Liver (tissue), 3 donors: Measurements from ENCODE around the gene EDEM2.
"Not testable (repeated sequence)": the region's sequence is repeated elsewhere in the genome, so short reads cannot be mapped to it uniquely, and the experiment has no call there.

Source experiments
- JUND ChIP-seq, 2 donors: IDR thresholded peaks; 2 replicates each; pipeline ENCODE4 v1.6.1; 2016; ENCODE audit warnings: antibody characterized with exemption in 2 of 2
- RAD21 ChIP-seq, 2 donors: IDR thresholded peaks; 2 replicates each; pipeline ENCODE4 v1.6.1; 2016; ENCODE audit warnings: antibody characterized with exemption in 2 of 2, mild to moderate bottlenecking in 2 of 2
- TAF1 ChIP-seq: conservative IDR thresholded peaks from 2 replicates; pipeline ENCODE4 v1.6.1; 2016; ENCODE audit warnings: antibody characterized with exemption, mild to moderate bottlenecking
- YY1 ChIP-seq: IDR thresholded peaks from 2 replicates; pipeline ENCODE4 v1.6.1; 2016; ENCODE audit warnings: antibody characterized with exemption, mild to moderate bottlenecking
- TF ChIP-seq, protein P1 (sequence below): fragments of 150-350 bp; IDR thresholded peaks from 2 replicates; pipeline ENCODE4 v1.5.1; 2017; ENCODE audit warnings: improper control_type of control experiment, low read depth, low read length; ENCODE audit not compliant: missing input control
- TF ChIP-seq, protein P2 (sequence below): IDR thresholded peaks from 2 replicates; pipeline ENCODE4 v1.6.1; 2016; ENCODE audit warnings: antibody characterized with exemption
- TF ChIP-seq, protein P3 (sequence below): IDR thresholded peaks from 2 replicates; pipeline ENCODE4 v1.6.1; 2016; ENCODE audit warnings: antibody characterized with exemption
- donor health status: healthy.
- donor health status: healthy.

DNA sequence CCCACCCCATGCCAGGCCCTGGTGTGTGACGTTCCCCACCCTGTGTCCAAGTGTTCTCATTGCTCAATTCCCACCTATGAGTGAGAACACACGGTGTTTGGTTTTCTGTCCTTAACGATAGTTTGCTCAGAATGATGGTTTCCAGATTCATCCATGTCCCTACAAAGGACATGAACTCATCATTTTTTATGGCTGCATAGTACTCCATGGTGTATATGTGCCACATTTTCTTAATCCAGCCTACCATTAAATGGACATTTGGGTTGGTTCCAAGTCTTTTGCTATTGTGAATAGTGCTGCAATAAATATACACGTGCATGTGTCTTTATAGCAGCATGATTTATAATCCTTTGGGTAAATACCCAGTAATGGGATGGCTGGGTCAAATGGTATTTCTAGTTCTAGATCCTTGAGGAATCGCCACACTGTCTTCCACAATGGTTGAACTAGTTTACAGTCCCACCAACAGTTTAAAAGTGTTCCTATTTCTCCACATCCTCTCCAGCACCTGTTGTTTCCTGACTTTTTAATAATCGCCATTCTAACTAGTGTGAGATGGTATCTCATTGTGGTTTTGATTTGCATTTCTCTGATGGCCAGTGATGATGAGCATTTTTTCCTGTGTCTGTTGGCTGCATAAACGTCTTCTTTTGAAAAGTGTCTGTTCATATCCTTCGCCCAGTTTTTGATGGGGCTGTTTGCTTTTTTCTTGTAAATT is 75.5 kb downstream of the EDEM2 start:
- TF ChIP-seq, protein P1, sequence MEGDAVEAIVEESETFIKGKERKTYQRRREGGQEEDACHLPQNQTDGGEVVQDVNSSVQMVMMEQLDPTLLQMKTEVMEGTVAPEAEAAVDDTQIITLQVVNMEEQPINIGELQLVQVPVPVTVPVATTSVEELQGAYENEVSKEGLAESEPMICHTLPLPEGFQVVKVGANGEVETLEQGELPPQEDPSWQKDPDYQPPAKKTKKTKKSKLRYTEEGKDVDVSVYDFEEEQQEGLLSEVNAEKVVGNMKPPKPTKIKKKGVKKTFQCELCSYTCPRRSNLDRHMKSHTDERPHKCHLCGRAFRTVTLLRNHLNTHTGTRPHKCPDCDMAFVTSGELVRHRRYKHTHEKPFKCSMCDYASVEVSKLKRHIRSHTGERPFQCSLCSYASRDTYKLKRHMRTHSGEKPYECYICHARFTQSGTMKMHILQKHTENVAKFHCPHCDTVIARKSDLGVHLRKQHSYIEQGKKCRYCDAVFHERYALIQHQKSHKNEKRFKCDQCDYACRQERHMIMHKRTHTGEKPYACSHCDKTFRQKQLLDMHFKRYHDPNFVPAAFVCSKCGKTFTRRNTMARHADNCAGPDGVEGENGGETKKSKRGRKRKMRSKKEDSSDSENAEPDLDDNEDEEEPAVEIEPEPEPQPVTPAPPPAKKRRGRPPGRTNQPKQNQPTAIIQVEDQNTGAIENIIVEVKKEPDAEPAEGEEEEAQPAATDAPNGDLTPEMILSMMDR, result not testable (repeated sequence)
- TF ChIP-seq, protein P2, sequence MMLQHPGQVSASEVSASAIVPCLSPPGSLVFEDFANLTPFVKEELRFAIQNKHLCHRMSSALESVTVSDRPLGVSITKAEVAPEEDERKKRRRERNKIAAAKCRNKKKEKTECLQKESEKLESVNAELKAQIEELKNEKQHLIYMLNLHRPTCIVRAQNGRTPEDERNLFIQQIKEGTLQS, result not testable (repeated sequence)
- TF ChIP-seq TAF1; YY1; JUND (IDR thresholded peaks at IDR 0.05); RAD21 (IDR thresholded peaks at IDR 0.05): not testable (repeated sequence)
- TF ChIP-seq, protein P3, sequence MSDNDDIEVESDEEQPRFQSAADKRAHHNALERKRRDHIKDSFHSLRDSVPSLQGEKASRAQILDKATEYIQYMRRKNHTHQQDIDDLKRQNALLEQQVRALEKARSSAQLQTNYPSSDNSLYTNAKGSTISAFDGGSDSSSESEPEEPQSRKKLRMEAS, result not testable (repeated sequence)
